Omental fat pad (tissue), 4 donors: ENCODE data around the gene FOXA1. TPM values are rescaled to one million over a fixed set of nuclear protein-coding genes. Genes with fewer than 3 reads are reported as not detected.
A peak's percentile ranks its signal among the peaks of the same experiment; 100 is the strongest.

Source experiments
- ATAC-seq: fragments of 150-250 bp; one replicate; pipeline ENCODE4 v1.9.1; 2016; ENCODE audit warnings: mild to moderate bottlenecking, moderate library complexity; ENCODE audit not compliant: low FRiP score
- DNase-seq: peaks from one replicate; pipeline ENCODE4 v3.0.0-alpha.2; 2019; ENCODE audit warnings: low spot score
- CTCF ChIP-seq, 3 donors: fragments of 450-650 bp; IDR thresholded peaks; one replicate each; pipeline ENCODE4 v1.5.1; 2016 to 2017; ENCODE audit warnings: antibody characterized with exemption in 3 of 3, mild to moderate bottlenecking in 3 of 3, moderate library complexity in 2 of 3
- total RNA-seq, 4 donors: library from RNA; depleted of rRNA; stranded (reverse); fragments of >200 nt; gene quantifications; one replicate each; pipeline ENCODE4 v1.1.0, GENCODE V29; 2016

The FOXA1 gene
- total RNA-seq, 4 donors from 2014 or later: not detected

- no peak for TF ChIP-seq CTCF (IDR thresholded peaks at IDR 0.05)
- ATAC-seq (no peak), DNase-seq (no peak)
These were observed 3.1 kb upstream of the FOXA1 start for GRCh38 chr14:37597914-37598746.

DNA sequence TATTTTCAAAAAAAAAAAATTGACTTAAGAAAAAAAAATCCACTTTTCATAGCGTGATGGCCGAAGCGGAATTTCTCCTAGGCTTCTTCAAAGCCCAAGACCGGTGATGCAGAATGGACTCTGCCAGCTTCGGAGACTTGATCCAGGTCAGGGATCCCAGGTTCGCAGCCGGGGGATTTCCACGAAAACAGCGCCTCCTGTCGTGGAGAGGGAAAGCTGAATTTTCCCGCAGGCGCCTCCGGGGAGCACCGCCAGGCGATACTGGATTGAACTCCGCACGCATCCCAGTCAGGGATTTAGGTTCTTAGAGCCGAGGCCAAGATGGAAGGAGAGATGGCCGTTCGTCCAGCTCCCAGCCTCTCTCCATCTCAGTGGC is 2.5 kb upstream of the FOXA1 start:
- TF ChIP-seq CTCF (IDR thresholded peaks at IDR 0.05): no peak
- DNase-seq: no peak
- ATAC-seq: no peak

DNA sequence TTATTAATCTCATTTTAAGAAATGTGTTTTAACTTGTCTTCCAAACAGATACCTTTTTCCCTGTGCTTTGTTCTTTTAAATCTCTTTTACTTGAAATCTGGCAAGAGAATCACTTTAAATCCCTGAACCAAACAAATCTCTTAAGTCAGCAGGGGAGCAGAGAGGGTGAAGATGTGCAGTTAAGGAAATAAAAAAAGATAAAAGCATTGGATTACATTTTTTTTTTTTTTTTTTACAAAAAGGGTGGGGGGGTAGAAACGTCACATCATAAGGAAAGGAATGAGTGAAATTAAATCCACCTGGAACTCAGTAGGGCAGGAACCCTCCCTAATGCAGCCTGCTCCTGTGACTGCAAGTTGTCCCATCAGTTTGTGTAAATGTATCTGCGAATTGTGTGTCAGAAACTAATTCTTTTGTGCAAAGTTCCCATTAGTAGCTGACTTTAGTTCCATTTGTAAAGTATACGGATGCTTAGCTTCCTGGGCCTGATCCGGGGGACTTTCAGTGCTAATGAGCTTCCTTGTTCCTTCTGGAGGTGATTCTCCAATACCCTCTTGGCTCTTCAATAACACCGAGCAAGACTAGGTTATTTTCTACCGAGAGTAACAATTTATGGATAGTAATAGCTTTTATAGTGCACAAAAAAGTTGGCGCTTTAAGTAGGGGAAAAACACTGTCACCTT is 1.9 kb upstream of the FOXA1 start:
- TF ChIP-seq CTCF (IDR thresholded peaks at IDR 0.05): no peak
- no peak for DNase-seq
- no peak for ATAC-seq

- DNase-seq (no peak), ATAC-seq (no peak)
- TF ChIP-seq CTCF (IDR thresholded peaks at IDR 0.05): no peak
These were observed 966 bp upstream of the FOXA1 start for GRCh38 chr14:37595809-37596621.

GRCh38 chr14:37594238-37594970 is 645 bp downstream of the FOXA1 start:
- ATAC-seq (peak; percentile 31), DNase-seq (no peak)
- TF ChIP-seq CTCF (IDR thresholded peaks at IDR 0.05): no peak

DNA sequence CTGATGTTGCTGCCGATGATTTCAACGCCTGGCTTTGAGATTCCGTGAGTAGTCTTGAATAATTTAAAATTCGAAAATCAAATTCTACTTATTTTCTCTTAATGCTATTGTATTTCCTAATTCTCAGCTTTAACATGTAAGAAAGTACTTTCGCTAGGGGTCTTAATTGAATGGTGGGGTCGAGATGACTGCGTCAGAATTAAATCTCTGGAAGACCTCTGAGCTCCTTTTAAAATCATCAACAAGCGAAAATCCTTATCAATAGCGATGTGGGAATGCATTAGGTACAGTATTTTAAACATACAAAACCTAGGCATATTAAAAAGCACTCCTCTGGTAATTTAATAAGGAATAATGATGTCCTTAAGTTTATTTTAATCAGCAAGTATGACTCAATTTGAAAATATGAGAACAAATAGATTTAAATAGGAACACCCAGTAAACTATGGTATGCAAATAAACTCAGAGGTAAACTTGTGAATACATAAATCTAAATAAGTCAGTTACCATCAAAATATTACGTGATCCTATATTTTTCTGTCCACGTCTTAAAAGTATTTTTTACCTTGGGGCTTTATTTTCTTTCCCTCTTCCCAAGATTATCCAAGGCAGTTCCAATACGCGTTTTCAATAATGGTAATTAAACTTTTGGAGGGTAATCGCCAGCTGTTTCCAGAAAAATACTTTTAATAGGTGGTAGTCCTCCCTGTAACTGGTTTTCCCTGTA is 1.4 kb downstream of the FOXA1 start:
- ATAC-seq (no peak), DNase-seq (no peak)
- no peak for TF ChIP-seq CTCF (IDR thresholded peaks at IDR 0.05)
